Measurements from ENCODE around the gene MTHFD1.
"Not testable (repeated sequence)": the region's sequence is repeated elsewhere in the genome, so short reads cannot be mapped to it uniquely, and the experiment has no call there.

The MTHFD1 gene

GRCh38 chr14:64387782-64388532, at the start of gene MTHFD1:
Gene MTHFD1, plus strand, starts transcription at chr14:64388353. Its CDS starts 75 bp downstream, at chr14:64388428.
- no peaks in the 10 kb centered on the region for H3K27me3 ChIP-seq (ENCODE audit: control insufficient read depth, insufficient read depth, low read length)
- peak within 1 kb of the TSS; percentile 79 for H3K4me3 ChIP-seq (ENCODE audit: low read length)
- peak; percentile 99 for DNase-seq (ENCODE audit: low read depth, low spot score)
- H3K27ac ChIP-seq (ENCODE audit: low read length): no peak within 1 kb of the TSS
- no peaks in the 10 kb centered on the region for H3K36me3 ChIP-seq (ENCODE audit: control insufficient read depth, insufficient read depth, low read length)
- WGBS (ENCODE audit: insufficient coverage, insufficient read length): no CpG with 5 or more reads among the region's 58 CpGs
- H3K9me3 ChIP-seq (ENCODE audit: control insufficient read depth, insufficient read depth, low read length): no peaks in the 10 kb centered on the region
- H3K4me1 ChIP-seq (ENCODE audit: control insufficient read depth, insufficient read depth, low read length): peaks cover 4% of the 10 kb centered on the region; the same call in 1 of the 2 replicates

GRCh38 chr14:64338616-64339316, 49.4 kb upstream of the MTHFD1 start:
- no CpG with 5 or more reads among the region's 49 CpGs for WGBS (ENCODE audit: insufficient coverage, insufficient read length)

GRCh38 chr14:64340560-64341196, 47.5 kb upstream of the MTHFD1 start:
- no peak overlapping the region for H3K4me3 ChIP-seq (ENCODE audit: low read length)
- H3K27me3 ChIP-seq (ENCODE audit: control insufficient read depth, insufficient read depth, low read length): no peaks in the 10 kb centered on the region
- H3K27ac ChIP-seq (ENCODE audit: low read length): no peak overlapping the region
- H3K4me1 ChIP-seq (ENCODE audit: control insufficient read depth, insufficient read depth, low read length): no peaks in the 10 kb centered on the region
- H3K9me3 ChIP-seq (ENCODE audit: control insufficient read depth, insufficient read depth, low read length): no peaks in the 10 kb centered on the region
- DNase-seq (ENCODE audit: low read depth, low spot score): no peak
- no peaks in the 10 kb centered on the region for H3K36me3 ChIP-seq (ENCODE audit: control insufficient read depth, insufficient read depth, low read length)
- WGBS (ENCODE audit: insufficient coverage, insufficient read length): no CpG with 5 or more reads among the region's 8 CpGs

More at GRCh38 chr14:64338616-64339316, 49.4 kb upstream of the MTHFD1 start:
- peak overlapping the region; percentile 91; the same call in 1 of the 2 replicates for H3K4me3 ChIP-seq (ENCODE audit: low read length)
- DNase-seq (ENCODE audit: low read depth, low spot score): peak; percentile 95
- no peaks in the 10 kb centered on the region for H3K27me3 ChIP-seq (ENCODE audit: control insufficient read depth, insufficient read depth, low read length)
- no peaks in the 10 kb centered on the region for H3K4me1 ChIP-seq (ENCODE audit: control insufficient read depth, insufficient read depth, low read length)
- H3K9me3 ChIP-seq (ENCODE audit: control insufficient read depth, insufficient read depth, low read length): no peaks in the 10 kb centered on the region
- no peaks in the 10 kb centered on the region; the same call in 1 of the 2 replicates for H3K36me3 ChIP-seq (ENCODE audit: control insufficient read depth, insufficient read depth, low read length)
- no peak overlapping the region for H3K27ac ChIP-seq (ENCODE audit: low read length)

- Histone ChIP-seq H3K27ac (ENCODE audit: low read length) (no peak overlapping the region), H3K9me3 (ENCODE audit: control insufficient read depth, insufficient read depth, low read length) (no peaks in the 10 kb centered on the region), H3K27me3 (ENCODE audit: control insufficient read depth, insufficient read depth, low read length) (no peaks in the 10 kb centered on the region), H3K36me3 (ENCODE audit: control insufficient read depth, insufficient read depth, low read length) (no peaks in the 10 kb centered on the region), H3K4me1 (ENCODE audit: control insufficient read depth, insufficient read depth, low read length) (no peaks in the 10 kb centered on the region), H3K4me3 (ENCODE audit: low read length) (no peak overlapping the region)
- no CpG with 5 or more reads among the region's 3 CpGs for WGBS (ENCODE audit: insufficient coverage, insufficient read length)
- no peak for DNase-seq (ENCODE audit: low read depth, low spot score)
Observed at GRCh38 chr14:64347748-64348147, 40.4 kb upstream of the MTHFD1 start.

- WGBS (ENCODE audit: insufficient coverage, insufficient read length): no CpG with 5 or more reads among the region's 6 CpGs
- DNase-seq (ENCODE audit: low read depth, low spot score): no peak
Observed at GRCh38 chr14:64349741-64350490, 38.2 kb upstream of the MTHFD1 start.

GRCh38 chr14:64363265-64363846, 24.8 kb upstream of the MTHFD1 start:
- DNase-seq (ENCODE audit: low read depth, low spot score): no peak
- WGBS (ENCODE audit: insufficient coverage, insufficient read length): no CpG with 5 or more reads among the region's 3 CpGs
- Histone ChIP-seq H3K27ac (ENCODE audit: low read length) (no peak overlapping the region), H3K9me3 (ENCODE audit: control insufficient read depth, insufficient read depth, low read length) (no peaks in the 10 kb centered on the region), H3K36me3 (ENCODE audit: control insufficient read depth, insufficient read depth, low read length) (no peaks in the 10 kb centered on the region), H3K4me3 (ENCODE audit: low read length) (no peak overlapping the region), H3K4me1 (ENCODE audit: control insufficient read depth, insufficient read depth, low read length) (no peaks in the 10 kb centered on the region), H3K27me3 (ENCODE audit: control insufficient read depth, insufficient read depth, low read length) (no peaks in the 10 kb centered on the region)

More at GRCh38 chr14:64349741-64350490, 38.2 kb upstream of the MTHFD1 start:
- Histone ChIP-seq H3K4me1 (ENCODE audit: control insufficient read depth, insufficient read depth, low read length) (no peaks in the 10 kb centered on the region), H3K4me3 (ENCODE audit: low read length) (no peak overlapping the region), H3K36me3 (ENCODE audit: control insufficient read depth, insufficient read depth, low read length) (no peaks in the 10 kb centered on the region), H3K27me3 (ENCODE audit: control insufficient read depth, insufficient read depth, low read length) (no peaks in the 10 kb centered on the region), H3K9me3 (ENCODE audit: control insufficient read depth, insufficient read depth, low read length) (no peaks in the 10 kb centered on the region), H3K27ac (ENCODE audit: low read length) (no peak overlapping the region)

GRCh38 chr14:64364907-64365306, 23.2 kb upstream of the MTHFD1 start:
- no CpG with 5 or more reads among the region's 3 CpGs for WGBS (ENCODE audit: insufficient coverage, insufficient read length)
- Histone ChIP-seq H3K27me3 (ENCODE audit: control insufficient read depth, insufficient read depth, low read length) (no peaks in the 10 kb centered on the region), H3K4me3 (ENCODE audit: low read length) (no peak overlapping the region), H3K27ac (ENCODE audit: low read length) (no peak overlapping the region), H3K36me3 (ENCODE audit: control insufficient read depth, insufficient read depth, low read length) (no peaks in the 10 kb centered on the region), H3K4me1 (ENCODE audit: control insufficient read depth, insufficient read depth, low read length) (no peaks in the 10 kb centered on the region), H3K9me3 (ENCODE audit: control insufficient read depth, insufficient read depth, low read length) (no peaks in the 10 kb centered on the region)
- no peak for DNase-seq (ENCODE audit: low read depth, low spot score)

- not testable (repeated sequence) for H3K4me1 ChIP-seq (ENCODE audit: control insufficient read depth, insufficient read depth, low read length); DNase-seq (ENCODE audit: low read depth, low spot score); H3K9me3 ChIP-seq (ENCODE audit: control insufficient read depth, insufficient read depth, low read length); H3K27ac ChIP-seq (ENCODE audit: low read length); H3K36me3 ChIP-seq (ENCODE audit: control insufficient read depth, insufficient read depth, low read length); H3K27me3 ChIP-seq (ENCODE audit: control insufficient read depth, insufficient read depth, low read length); H3K4me3 ChIP-seq (ENCODE audit: low read length)
- WGBS (ENCODE audit: insufficient coverage, insufficient read length): no CpG with 5 or more reads among the region's 9 CpGs
Observed at GRCh38 chr14:64365358-64365889, 22.7 kb upstream of the MTHFD1 start.

GRCh38 chr14:64369201-64369600, 19.0 kb upstream of the MTHFD1 start:
- Histone ChIP-seq H3K4me1 (ENCODE audit: control insufficient read depth, insufficient read depth, low read length) (no peaks in the 10 kb centered on the region), H3K9me3 (ENCODE audit: control insufficient read depth, insufficient read depth, low read length) (no peaks in the 10 kb centered on the region), H3K4me3 (ENCODE audit: low read length) (no peak overlapping the region), H3K27me3 (ENCODE audit: control insufficient read depth, insufficient read depth, low read length) (no peaks in the 10 kb centered on the region), H3K36me3 (ENCODE audit: control insufficient read depth, insufficient read depth, low read length) (no peaks in the 10 kb centered on the region), H3K27ac (ENCODE audit: low read length) (no peak overlapping the region)
- no peak for DNase-seq (ENCODE audit: low read depth, low spot score)
- WGBS (ENCODE audit: insufficient coverage, insufficient read length): no CpG with 5 or more reads among the region's 2 CpGs

Data from iPS DF 6.9 (cell line).